ENCODE results near the gene RAPGEF5. TPM values are rescaled to one million over a fixed set of nuclear protein-coding genes. Genes with fewer than 3 reads are reported as not detected.

Gene RAPGEF5
- total and polyA plus RNA-seq, 10 donors = 10.2 to 335 (median 184) TPM

- H3K27me3 ChIP-seq (replicated peaks in 1 of 7) = no peaks in the 10 kb centered on the region
- intact Hi-C loops (cut with DNase I; ENCODE audit: low total_unique reads) = no loop called here
- no peaks in the 10 kb centered on the region for H3K9me3 ChIP-seq
- TF ChIP-seq POLR2AphosphoS5 (IDR thresholded peaks at IDR 0.05) (peak in 1 of 3 donors; percentile 14), POLR2A (IDR thresholded peaks at IDR 0.05) (no peak), CTCF (IDR thresholded peaks at IDR 0.05 in 8 of 11, conservative IDR thresholded peaks at IDR 0.05 in 3 of 11) (no peak)
- H3K36me3 ChIP-seq = peaks cover 3 to 86% (median 23%) of the 10 kb centered on the region in 6 donors
- peaks cover 0 to 13% (median 4%) of the 10 kb centered on the region in 6 donors for H3K4me1 ChIP-seq
- H3K27ac ChIP-seq = peak overlapping the region in 1 of 8 donors; percentile 10
- 13 to 26% (median 18%) methylated on average over 2 of the region's 2 CpGs for WGBS, 5 donors
- H3K4me3 ChIP-seq = no peak overlapping the region
- DNase-seq = no peak
Measured at GRCh38 chr7:22154143-22154529, 202.8 kb downstream of the RAPGEF5 start.

DNA sequence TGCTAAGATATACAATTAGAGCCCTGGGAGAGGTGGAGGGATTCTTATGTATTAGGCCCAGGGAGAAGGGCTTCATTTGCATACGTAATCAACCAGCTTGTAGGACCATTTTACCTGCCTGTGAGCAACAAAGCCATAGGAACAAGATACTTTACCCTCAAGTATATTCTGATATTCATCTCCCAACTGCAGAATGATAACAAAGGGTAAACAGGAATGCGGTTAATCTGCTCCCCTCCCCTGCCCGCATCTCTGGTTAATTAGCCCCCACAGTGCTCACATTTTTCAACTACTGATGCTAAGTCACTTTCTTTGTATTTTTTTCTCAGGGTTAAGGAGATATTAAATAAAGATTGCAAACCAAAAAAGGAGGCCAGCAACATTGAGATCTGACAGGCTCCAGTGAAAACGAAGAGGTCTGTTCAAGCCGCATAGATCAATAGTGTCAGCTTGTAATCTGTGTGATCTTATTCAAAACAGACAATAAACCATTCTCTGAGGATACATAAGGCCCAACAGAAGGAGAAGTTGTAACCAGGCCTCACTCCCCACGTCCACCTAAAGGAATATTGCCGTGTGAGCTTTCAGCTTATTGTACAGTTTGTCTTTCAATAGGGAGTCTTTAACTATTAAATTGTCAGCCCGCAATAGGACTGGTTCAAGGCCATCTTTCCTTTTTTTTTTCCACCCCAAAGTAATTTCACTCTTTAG lies 203.4 kb downstream of the RAPGEF5 start:
- no peak for TF ChIP-seq POLR2AphosphoS5 (IDR thresholded peaks at IDR 0.05)
- no peak for TF ChIP-seq CTCF (IDR thresholded peaks at IDR 0.05 in 8 of 11, conservative IDR thresholded peaks at IDR 0.05 in 3 of 11)
- TF ChIP-seq POLR2A (IDR thresholded peaks at IDR 0.05) = no peak
- Histone ChIP-seq H3K36me3 (peaks cover 3 to 86% (median 20%) of the 10 kb centered on the region in 6 donors), H3K9me3 (no peaks in the 10 kb centered on the region), H3K27me3 (replicated peaks in 1 of 7) (no peaks in the 10 kb centered on the region), H3K4me1 (peaks cover 0 to 13% (median 4%) of the 10 kb centered on the region in 6 donors), H3K27ac (no peak overlapping the region), H3K4me3 (no peak overlapping the region)
- intact Hi-C loops (cut with DNase I; ENCODE audit: low total_unique reads) = no loop called here
- 67 to 77% (median 76%) methylated on average over 8 of the region's 8 CpGs for WGBS, 5 donors
- DNase-seq = no peak

- no peak for DNase-seq
- TF ChIP-seq CTCF (IDR thresholded peaks at IDR 0.05 in 8 of 11, conservative IDR thresholded peaks at IDR 0.05 in 3 of 11) (no peak), POLR2AphosphoS5 (IDR thresholded peaks at IDR 0.05) (no peak), POLR2A (IDR thresholded peaks at IDR 0.05) (no peak)
- Histone ChIP-seq H3K27ac (no peak overlapping the region), H3K9me3 (no peaks in the 10 kb centered on the region), H3K36me3 (peaks cover 0 to 86% (median 20%) of the 10 kb centered on the region in 6 donors), H3K4me1 (peaks cover 0 to 20% (median 7%) of the 10 kb centered on the region in 6 donors), H3K4me3 (no peak overlapping the region), H3K27me3 (replicated peaks in 1 of 7) (no peaks in the 10 kb centered on the region)
- intact Hi-C loops (cut with DNase I; ENCODE audit: low total_unique reads) = no loop called here
- 84 to 97% (median 91%) methylated on average over 3 of the region's 3 CpGs for WGBS, 5 donors
Measured at GRCh38 chr7:22152690-22153089, 204.3 kb downstream of the RAPGEF5 start.

GRCh38 chr7:22151901-22152300 lies 205.1 kb downstream of the RAPGEF5 start:
- DNase-seq = no peak
- no peak for TF ChIP-seq POLR2AphosphoS5 (IDR thresholded peaks at IDR 0.05)
- no peak for TF ChIP-seq POLR2A (IDR thresholded peaks at IDR 0.05)
- TF ChIP-seq CTCF (IDR thresholded peaks at IDR 0.05 in 8 of 11, conservative IDR thresholded peaks at IDR 0.05 in 3 of 11) = no peak
- WGBS, 5 donors = 86 to 99% (median 95%) methylated on average over 2 of the region's 2 CpGs
- Histone ChIP-seq H3K27ac (no peak overlapping the region), H3K4me1 (peaks cover 0 to 28% (median 7%) of the 10 kb centered on the region in 6 donors), H3K36me3 (peaks cover 0 to 81% (median 15%) of the 10 kb centered on the region in 6 donors), H3K9me3 (no peaks in the 10 kb centered on the region), H3K4me3 (no peak overlapping the region), H3K27me3 (replicated peaks in 1 of 7) (no peaks in the 10 kb centered on the region)
- intact Hi-C loops (cut with DNase I; ENCODE audit: low total_unique reads) = no loop called here
